GM12865 (cell line): ENCODE measurements around the gene HABP2.

ENCODE experiments used
- DNase-seq: peaks from one replicate; pipeline ENCODE4 v3.0.0; 2010; ENCODE audit warnings: low read depth
- H3K4me3 ChIP-seq: 2 replicates; pipeline ENCODE4 v1.5.1; 2011; ENCODE audit warnings: mild to moderate bottlenecking, low read depth, low read length, control low read depth
- CTCF ChIP-seq: IDR thresholded peaks from 2 replicates; pipeline ENCODE4 v1.5.1; 2011; ENCODE audit warnings: low read length, control low read depth, low read depth, inconsistent platforms; ENCODE audit not compliant: insufficient read depth; ENCODE audit errors: missing control alignments

Gene HABP2

GRCh38 chr10:113620936-113621335 lies 68.1 kb downstream of the HABP2 start:
- no peak overlapping the region for H3K4me3 ChIP-seq
- DNase-seq = no peak
- TF ChIP-seq CTCF = no peak

- H3K4me3 ChIP-seq = no peak overlapping the region
- no peak for DNase-seq
- no peak for TF ChIP-seq CTCF
Observed at GRCh38 chr10:113621799-113622198, 68.9 kb downstream of the HABP2 start.

- H3K4me3 ChIP-seq = no peak overlapping the region
- TF ChIP-seq CTCF = no peak
- no peak for DNase-seq
Observed at GRCh38 chr10:113622831-113623230, 70.0 kb downstream of the HABP2 start.

GRCh38 chr10:113625461-113626186 lies 72.8 kb downstream of the HABP2 start:
- no peak for TF ChIP-seq CTCF
- no peak overlapping the region for H3K4me3 ChIP-seq
- no peak for DNase-seq

GRCh38 chr10:113626809-113627355 lies 74.0 kb downstream of the HABP2 start:
- no peak for TF ChIP-seq CTCF
- no peak for DNase-seq
- H3K4me3 ChIP-seq = no peak overlapping the region

GRCh38 chr10:113627836-113628235 lies 75.0 kb downstream of the HABP2 start:
- DNase-seq = no peak
- no peak for TF ChIP-seq CTCF

More at GRCh38 chr10:113627836-113628235, 75.0 kb downstream of the HABP2 start:
- H3K4me3 ChIP-seq = no peak overlapping the region
